T-helper 1 cell treated with Interleukin-12 subunit alpha and Interleukin-12 subunit beta and Interleukin-4 antibody, amounts not matched to agents 30 μg/mL and 1 μg/mL, for 36 hours (primary cell): ENCODE measurements around the gene TMEM174.
"Not testable (repeated sequence)": the region's sequence is repeated elsewhere in the genome, so short reads cannot be mapped to it uniquely, and the experiment has no call there.

Source experiments
- H3K27ac Mint-ChIP-seq: one replicate; pipeline ENCODE4 v1.8.0; 2021; ENCODE audit warnings: mild to moderate bottlenecking, mixed read lengths
- H3K27me3 Mint-ChIP-seq: one replicate; pipeline ENCODE4 v1.8.0; 2021; ENCODE audit warnings: low read depth, mixed read lengths
- H3K36me3 Mint-ChIP-seq: one replicate; pipeline ENCODE4 v1.8.0; 2021; ENCODE audit warnings: low read depth, mixed read lengths
- H3K4me1 Mint-ChIP-seq: one replicate; pipeline ENCODE4 v1.8.0; 2021; ENCODE audit warnings: low read depth, mixed read lengths
- H3K4me3 Mint-ChIP-seq: one replicate; pipeline ENCODE4 v1.8.0; 2021; ENCODE audit warnings: mild to moderate bottlenecking, moderate library complexity, mixed read lengths
- H3K9me3 Mint-ChIP-seq: one replicate; pipeline ENCODE4 v1.8.0; 2021; ENCODE audit warnings: mixed read lengths

TMEM174 gene

GRCh38 chr5:73215891-73216610 lies 43.1 kb downstream of the TMEM174 start:
- H3K4me3 Mint-ChIP-seq, result no peak overlapping the region
- peaks cover 77% of the 10 kb centered on the region for H3K27me3 Mint-ChIP-seq

DNA sequence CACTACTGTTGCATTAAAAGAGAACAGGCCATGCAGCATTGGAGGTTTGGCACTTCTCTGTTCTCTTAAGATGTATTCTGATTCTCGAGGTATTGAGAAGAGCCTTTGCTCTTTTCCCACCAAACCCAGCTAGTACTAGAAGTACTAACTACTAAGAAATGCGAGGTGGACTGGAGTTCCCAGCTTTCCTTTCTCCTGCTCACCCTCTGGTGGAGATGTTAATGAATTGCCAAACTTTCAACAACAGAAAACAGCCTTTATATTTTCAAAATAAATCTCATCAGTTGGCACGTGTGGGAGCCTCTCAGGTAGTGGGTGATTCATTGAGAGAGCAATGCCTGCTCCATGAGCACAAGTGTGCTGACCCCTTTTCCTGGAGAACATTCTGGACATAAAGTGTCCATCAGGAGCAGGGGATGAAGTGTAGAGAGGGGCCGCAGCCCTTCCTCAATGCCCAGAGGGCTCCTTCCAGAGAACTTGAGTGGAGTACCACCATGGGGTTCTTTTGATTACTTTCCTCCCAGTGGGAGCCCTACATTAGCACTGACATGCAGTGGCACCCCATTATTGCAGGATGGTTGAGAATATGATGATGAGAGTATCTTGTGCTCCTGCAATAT lies 45.7 kb downstream of the TMEM174 start:
- H3K27ac Mint-ChIP-seq, result no peak overlapping the region
- H3K27me3 Mint-ChIP-seq, result peaks cover 78% of the 10 kb centered on the region
- H3K36me3 Mint-ChIP-seq, result no peaks in the 10 kb centered on the region
- H3K9me3 Mint-ChIP-seq, result no peaks in the 10 kb centered on the region
- peaks cover under 1% of the 10 kb centered on the region for H3K4me1 Mint-ChIP-seq
- no peak overlapping the region for H3K4me3 Mint-ChIP-seq

More at GRCh38 chr5:73215891-73216610, 43.1 kb downstream of the TMEM174 start:
- Mint-ChIP-seq H3K9me3 (no peaks in the 10 kb centered on the region), H3K36me3 (no peaks in the 10 kb centered on the region), H3K27ac (no peak overlapping the region), H3K4me1 (peaks cover 3% of the 10 kb centered on the region)

DNA sequence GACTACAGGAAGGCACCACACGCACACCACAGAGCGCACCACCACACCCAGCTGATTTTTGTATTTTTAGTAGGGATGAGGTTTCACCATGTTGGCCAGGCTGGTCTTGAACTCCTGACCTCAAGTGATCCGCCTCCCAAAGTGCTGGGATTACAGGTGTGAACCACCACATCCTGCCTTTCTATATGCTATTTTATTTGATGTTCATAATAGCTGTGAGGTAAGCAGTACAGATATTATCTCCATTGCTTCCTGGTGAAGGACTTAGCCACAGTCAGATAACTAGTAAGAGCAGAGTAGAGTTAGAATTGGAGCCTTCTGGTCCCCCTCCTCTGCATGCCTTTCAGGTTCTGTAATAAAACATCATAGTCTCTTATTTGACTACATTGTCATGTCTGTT lies 46.3 kb downstream of the TMEM174 start:
- not testable (repeated sequence) for H3K9me3 Mint-ChIP-seq, H3K27ac Mint-ChIP-seq, H3K4me3 Mint-ChIP-seq, H3K4me1 Mint-ChIP-seq, H3K36me3 Mint-ChIP-seq
- peaks cover 77% of the 10 kb centered on the region for H3K27me3 Mint-ChIP-seq

DNA sequence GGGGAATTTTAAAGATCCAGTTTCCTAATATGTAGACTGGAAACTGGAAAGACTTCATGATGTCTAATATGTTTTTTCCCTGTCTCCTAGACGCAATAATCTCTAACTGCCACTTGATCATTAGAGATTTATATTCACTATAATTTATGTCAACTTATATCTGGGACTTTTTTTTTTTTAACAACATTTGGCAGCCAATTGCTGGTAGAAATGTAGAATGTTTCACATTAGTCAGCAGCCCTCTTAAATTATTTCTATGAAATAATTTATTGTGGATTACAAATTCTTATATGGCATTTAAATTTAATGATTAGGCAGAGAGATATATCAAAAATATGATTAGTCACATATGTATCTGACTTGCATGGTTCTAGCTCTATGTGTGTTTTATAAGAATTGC lies 48.2 kb downstream of the TMEM174 start:
- H3K36me3 Mint-ChIP-seq, result no peaks in the 10 kb centered on the region
- H3K4me1 Mint-ChIP-seq, result no peaks in the 10 kb centered on the region
- no peaks in the 10 kb centered on the region for H3K9me3 Mint-ChIP-seq
- H3K4me3 Mint-ChIP-seq, result no peak overlapping the region
- H3K27me3 Mint-ChIP-seq, result peaks cover 71% of the 10 kb centered on the region
- no peak overlapping the region for H3K27ac Mint-ChIP-seq

DNA sequence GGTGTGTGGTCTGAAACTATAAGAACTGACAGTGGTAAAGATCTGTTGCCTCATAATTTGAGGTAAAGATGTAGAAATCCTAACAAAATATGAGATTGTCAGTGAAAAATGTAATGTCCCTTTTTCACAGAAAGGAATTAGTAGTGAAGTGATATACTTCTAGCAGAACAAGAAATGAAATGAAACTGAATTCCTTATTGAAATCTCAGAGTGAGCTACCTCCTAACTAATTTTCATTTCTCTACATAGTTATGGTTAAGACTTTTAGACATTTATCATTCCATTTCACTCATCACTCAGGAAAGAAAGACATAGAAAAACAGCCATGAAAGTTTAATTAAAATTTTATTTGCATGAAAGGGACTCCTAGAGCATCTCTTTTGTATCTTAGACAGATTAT lies 48.7 kb downstream of the TMEM174 start:
- no peak overlapping the region for H3K4me3 Mint-ChIP-seq
- no peak overlapping the region for H3K27ac Mint-ChIP-seq
- no peaks in the 10 kb centered on the region for H3K4me1 Mint-ChIP-seq
- H3K27me3 Mint-ChIP-seq, result peaks cover 72% of the 10 kb centered on the region
- no peaks in the 10 kb centered on the region for H3K9me3 Mint-ChIP-seq
- no peaks in the 10 kb centered on the region for H3K36me3 Mint-ChIP-seq

DNA sequence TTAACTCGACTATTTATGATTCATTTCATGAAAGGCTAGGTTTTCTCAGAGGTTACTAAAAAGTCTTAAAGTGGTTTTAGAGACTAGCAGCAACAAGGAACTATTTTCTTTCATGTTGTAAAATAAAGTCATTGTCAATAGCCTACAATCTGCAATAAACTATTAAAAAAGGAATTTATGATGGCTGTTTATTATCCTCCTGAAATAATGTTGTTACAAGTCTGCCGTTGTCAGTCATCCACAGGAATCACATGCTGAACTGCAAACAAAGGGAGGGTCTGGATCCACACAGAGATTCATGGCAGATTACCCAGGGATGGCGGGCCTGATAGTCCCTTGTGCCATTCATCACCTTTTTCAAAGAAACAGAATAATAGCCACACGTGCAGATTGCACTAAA lies 49.2 kb downstream of the TMEM174 start:
- Mint-ChIP-seq H3K4me1 (no peaks in the 10 kb centered on the region), H3K36me3 (no peaks in the 10 kb centered on the region), H3K27me3 (peaks cover 72% of the 10 kb centered on the region)

More for the DNA sequence above, 49.2 kb downstream of the TMEM174 start:
- H3K27ac Mint-ChIP-seq, result no peak overlapping the region
- H3K4me3 Mint-ChIP-seq, result no peak overlapping the region
- H3K9me3 Mint-ChIP-seq, result no peaks in the 10 kb centered on the region
